Activated T-cell treated with anti-CD3 and anti-CD28 coated beads, Interleukin-2, amount 50 U/mL, for 4 hours (primary cell): ENCODE data around the gene TRIM25. TPM values are rescaled to one million over a fixed set of nuclear protein-coding genes. Genes with fewer than 3 reads are reported as not detected.

Experiments
- ATAC-seq, 2 donors: fragments of 200-7000 bp; cut with Tn5 transposase; one replicate each; pipeline ENCODE4 v1.10.0; 2021
- DNase-seq: peaks from one replicate; pipeline ENCODE4 v3.0.0-alpha.2; 2020
- H3K27me3 Mint-ChIP-seq: one replicate; pipeline ENCODE4 v1.8.0; 2021; ENCODE audit warnings: low read depth, mixed read lengths
- H3K36me3 Mint-ChIP-seq: one replicate; pipeline ENCODE4 v1.8.0; 2022; ENCODE audit warnings: mixed read lengths; ENCODE audit not compliant: insufficient read depth
- H3K4me1 Mint-ChIP-seq: one replicate; pipeline ENCODE4 v1.8.0; 2021; ENCODE audit warnings: low read depth, mixed read lengths
- H3K4me3 Mint-ChIP-seq: one replicate; pipeline ENCODE4 v1.8.0; 2021; ENCODE audit warnings: mild to moderate bottlenecking, moderate library complexity, mixed read lengths
- H3K9me3 Mint-ChIP-seq: one replicate; pipeline ENCODE4 v1.8.0; 2021; ENCODE audit warnings: mixed read lengths
- total RNA-seq, 3 donors: library from RNA; stranded (reverse); gene quantifications; one replicate each; pipeline ENCODE4 v1.2.1, GENCODE V29; 2021

Gene TRIM25
- total RNA-seq, 3 donors from 2014 or later: 52.4 to 66.7 (median 61.2) TPM

DNA sequence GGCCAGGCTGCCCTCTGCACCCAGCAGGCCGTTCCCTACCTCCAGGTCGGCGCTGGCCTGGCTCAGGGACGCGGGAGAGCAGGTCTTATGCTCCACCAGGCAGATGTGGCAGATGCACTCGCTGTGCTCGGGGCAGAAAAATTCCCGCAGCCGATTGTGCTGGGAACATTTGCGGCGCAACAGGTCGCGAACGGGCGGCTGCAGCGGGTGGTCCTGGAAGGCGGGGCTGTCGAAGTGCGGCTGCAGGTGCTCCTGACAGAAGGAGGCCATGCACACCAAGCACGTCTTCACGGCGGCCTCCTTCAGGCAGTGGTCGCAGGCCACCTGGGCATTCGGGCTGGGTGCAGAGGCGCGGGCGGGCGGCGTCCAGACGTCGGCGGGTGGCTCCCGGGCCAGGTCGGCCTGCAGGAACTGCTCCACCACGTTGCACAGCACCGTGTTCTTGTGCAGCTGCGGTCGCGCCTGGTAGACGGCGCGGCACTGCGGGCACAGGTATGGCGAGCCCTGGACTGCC is 439 bp downstream of the TRIM25 start:
- Mint-ChIP-seq H3K4me1 (peaks cover 61% of the 10 kb centered on the region), H3K36me3 (peaks cover 11% of the 10 kb centered on the region), H3K9me3 (peaks cover 10% of the 10 kb centered on the region), H3K27me3 (no peaks in the 10 kb centered on the region), H3K4me3 (peak overlapping the region; percentile 97)
- DNase-seq: no peak
- peak; percentile 36 to 46 for ATAC-seq

DNA sequence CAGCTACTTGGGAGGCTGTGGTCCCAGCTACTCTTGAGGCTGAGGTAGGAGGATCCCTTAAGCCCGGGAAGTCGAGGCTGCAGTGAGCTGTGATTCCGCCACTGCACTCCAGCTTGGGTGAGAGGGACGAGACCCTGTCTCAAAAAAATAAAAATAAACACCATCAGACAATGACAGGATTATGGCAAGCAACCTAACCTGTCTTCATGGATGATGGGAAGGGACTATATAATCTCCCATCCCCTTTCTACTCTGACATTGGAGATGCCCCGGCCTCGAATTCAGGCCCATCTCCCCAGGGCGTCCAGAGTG is 893 bp downstream of the TRIM25 start:
- ATAC-seq: no peak
- H3K36me3 Mint-ChIP-seq: peaks cover 16% of the 10 kb centered on the region
- H3K4me1 Mint-ChIP-seq: peaks cover 65% of the 10 kb centered on the region
- DNase-seq: no peak
- H3K4me3 Mint-ChIP-seq: peak overlapping the region; percentile 97
- H3K9me3 Mint-ChIP-seq: peaks cover 9% of the 10 kb centered on the region
- no peaks in the 10 kb centered on the region for H3K27me3 Mint-ChIP-seq

DNA sequence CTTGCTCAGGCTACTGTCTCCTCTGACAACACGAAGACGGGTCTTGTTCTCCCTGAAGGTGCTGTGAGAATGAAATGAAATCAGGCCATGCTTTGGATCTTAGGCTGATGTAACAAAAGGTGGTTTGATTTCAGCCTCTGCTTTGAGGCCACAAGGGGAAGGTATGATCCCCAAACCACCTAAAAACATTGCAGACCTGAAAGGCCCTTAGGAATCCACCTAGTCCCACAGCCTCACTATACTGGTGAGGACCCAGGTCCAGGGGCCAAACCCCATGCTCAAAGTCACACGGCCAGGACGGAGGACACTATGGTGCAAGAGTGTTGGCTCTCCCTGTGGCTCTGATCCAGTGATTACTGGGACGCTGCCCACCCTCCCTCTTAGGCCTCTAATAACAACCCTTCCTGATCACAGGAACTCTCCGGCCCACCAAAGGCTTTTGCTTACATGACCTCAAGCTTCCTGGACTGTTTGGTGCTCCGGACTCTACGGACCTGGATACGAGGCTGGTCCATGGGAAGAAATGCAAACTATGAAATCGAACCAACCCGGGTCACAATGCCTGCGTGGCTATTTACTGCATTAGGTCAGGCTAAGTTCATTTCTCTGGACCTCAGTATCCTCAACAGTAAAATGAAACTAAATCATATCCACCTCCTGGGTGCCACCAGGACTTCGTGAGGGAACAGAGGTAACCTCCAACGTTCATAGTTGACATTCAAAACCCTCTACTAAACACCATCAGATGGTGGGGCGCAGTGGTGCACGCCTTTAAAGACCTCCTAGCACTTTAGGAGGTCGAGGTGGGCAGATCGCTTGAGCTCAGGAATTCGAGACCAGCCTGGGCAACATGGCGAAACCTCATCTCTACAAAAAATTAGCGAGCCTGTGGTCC is 1.5 kb downstream of the TRIM25 start:
- H3K27me3 Mint-ChIP-seq: no peaks in the 10 kb centered on the region
- H3K4me1 Mint-ChIP-seq: peaks cover 65% of the 10 kb centered on the region
- DNase-seq: no peak
- no peak for ATAC-seq
- H3K36me3 Mint-ChIP-seq: peaks cover 20% of the 10 kb centered on the region
- H3K9me3 Mint-ChIP-seq: peaks cover 4% of the 10 kb centered on the region
- peak overlapping the region; percentile 97 for H3K4me3 Mint-ChIP-seq

DNA sequence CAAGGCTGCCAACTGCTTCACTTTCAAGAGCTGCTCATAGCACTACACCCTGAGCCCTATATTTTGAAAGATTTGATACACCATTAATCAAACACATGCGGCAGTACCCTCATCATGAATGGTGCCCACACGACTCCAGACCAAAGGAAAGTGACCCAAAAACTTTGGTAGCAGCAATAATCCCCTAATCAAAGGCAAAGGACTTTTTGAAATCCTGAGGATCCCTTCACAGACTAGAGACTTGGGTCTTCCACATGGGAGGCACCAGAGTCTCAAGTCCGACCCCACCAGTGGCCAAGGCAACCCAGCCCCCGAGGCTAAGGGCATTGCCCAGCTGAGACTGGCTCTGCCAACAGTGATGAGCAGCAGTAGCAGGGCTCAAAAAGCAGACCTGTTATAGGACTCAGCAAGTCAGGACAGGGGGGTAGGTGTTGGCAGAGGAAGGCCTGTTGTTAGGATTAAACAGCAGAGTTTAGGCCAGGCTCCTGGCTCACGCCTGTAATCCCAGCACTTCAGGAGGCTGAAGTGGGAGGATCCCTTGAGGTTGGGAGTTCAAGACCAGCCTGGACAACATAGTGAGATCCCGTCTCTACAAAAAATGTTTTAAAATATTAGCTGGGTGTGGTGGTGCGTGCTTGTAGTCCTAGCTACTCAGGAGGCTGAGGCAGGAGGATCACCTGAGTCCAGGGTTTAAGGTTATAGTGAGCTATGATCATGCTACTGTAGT is 3.2 kb downstream of the TRIM25 start:
- Mint-ChIP-seq H3K36me3 (peaks cover 31% of the 10 kb centered on the region), H3K9me3 (no peaks in the 10 kb centered on the region), H3K27me3 (no peaks in the 10 kb centered on the region), H3K4me3 (peak overlapping the region; percentile 97), H3K4me1 (peaks cover 60% of the 10 kb centered on the region)
- DNase-seq: no peak
- ATAC-seq: no peak

DNA sequence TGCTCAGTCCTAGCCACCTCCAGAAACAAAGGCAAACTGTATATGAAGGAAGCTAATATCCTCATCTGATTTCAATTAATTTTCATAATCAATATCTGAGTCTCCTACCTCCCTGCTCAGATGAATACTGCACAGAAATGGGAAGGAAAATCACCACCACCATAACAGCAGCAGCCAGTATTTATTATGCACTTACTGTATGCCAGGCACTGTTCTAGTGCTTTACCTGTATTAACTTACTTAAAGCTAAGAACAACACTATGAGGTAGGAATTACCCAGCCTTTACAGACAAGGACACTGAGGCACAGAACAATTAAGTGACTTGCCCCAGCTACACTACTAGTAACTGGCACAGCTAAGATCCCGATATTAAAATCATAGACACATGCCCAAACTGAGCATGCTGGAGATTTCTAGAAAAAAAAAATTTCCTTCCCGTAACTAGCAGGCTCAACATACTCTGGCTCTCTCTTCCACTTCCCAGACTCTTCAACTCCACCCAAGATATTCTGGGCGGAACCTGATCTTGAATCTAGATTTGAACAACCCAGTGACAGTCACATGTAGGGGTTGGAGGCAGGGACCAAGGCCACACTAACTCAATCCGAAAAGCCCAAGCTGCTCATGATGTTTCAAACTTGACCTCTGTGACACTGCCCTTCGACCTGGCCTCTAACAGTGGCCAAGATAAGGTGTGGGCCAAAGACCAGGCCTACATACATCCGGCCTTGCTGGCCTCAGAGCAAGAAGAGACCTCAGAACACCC is 3.9 kb downstream of the TRIM25 start:
- H3K27me3 Mint-ChIP-seq: no peaks in the 10 kb centered on the region
- peaks cover 31% of the 10 kb centered on the region for H3K36me3 Mint-ChIP-seq
- no peaks in the 10 kb centered on the region for H3K9me3 Mint-ChIP-seq
- H3K4me1 Mint-ChIP-seq: peaks cover 53% of the 10 kb centered on the region
- H3K4me3 Mint-ChIP-seq: peak overlapping the region; percentile 97
- DNase-seq (no peak), ATAC-seq (no peak)

DNA sequence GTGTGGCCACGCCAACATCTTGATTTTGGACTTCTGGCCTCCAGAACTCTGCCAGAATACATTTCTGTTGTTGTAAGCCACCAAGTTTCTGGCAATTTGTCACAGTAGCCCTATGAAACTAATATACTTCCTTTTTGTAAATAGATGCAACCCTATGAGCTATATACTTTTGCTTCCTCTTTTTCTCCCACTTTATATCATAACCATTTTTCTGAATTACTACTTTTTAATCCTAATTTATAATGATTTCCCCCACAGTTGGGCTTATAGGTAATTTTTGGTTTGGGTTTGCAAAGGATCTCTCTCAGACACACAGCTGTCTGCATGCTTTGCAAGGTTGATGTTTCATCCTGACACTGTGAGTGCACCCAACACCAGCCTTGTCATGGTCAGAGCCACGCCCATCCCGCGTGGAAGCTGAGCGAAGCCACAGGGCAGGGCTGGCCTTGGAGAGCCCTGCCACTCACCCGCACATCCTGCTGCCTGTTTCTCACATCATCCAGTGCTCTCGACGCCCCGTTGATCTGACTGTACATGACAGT is 5.8 kb downstream of the TRIM25 start:
- Mint-ChIP-seq H3K27me3 (no peaks in the 10 kb centered on the region), H3K4me1 (peaks cover 52% of the 10 kb centered on the region), H3K36me3 (peaks cover 45% of the 10 kb centered on the region), H3K9me3 (no peaks in the 10 kb centered on the region), H3K4me3 (peak overlapping the region; percentile 46)
- ATAC-seq (peak; percentile 59 to 61), DNase-seq (no peak)

DNA sequence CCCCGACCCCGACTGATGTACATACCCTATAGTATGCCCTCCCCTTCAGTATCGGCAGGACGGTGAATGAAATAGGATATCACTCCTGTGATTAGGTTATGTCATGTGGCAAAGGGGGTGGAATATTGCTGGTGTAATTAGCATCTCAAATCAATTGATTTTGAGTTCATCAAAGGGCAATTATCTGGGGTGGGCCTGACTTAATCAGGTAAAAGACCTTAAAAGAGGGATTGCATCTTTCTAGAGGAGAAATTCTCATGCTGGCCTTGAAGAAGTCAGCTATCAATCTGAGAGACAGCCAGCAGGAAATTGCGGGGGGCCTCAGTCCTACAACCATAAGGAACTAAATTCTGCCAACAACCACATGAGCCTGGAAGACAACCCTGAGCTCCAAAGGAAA is 10.3 kb downstream of the TRIM25 start:
- Mint-ChIP-seq H3K36me3 (peaks cover 60% of the 10 kb centered on the region), H3K4me1 (peaks cover 23% of the 10 kb centered on the region)

DNA sequence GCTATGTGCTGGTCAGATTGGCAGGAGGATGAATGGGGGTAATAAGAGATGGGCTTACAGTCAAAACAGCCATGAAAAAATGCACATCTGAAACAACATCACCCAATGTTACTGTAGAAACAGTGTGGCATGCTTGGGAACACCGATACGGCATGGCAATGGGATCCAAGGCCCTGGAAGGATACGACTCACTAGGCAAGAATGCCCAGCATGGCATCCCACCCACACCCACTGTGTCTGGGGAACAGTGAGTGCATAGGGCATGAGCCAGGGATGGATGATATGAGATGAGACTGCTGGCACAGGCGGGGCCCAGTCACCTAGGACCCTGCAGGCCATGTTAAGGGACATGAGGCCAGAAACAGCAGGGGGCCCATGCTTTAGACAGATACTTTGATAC is 11.5 kb downstream of the TRIM25 start:
- ATAC-seq (no peak), DNase-seq (no peak)
- peaks cover 15% of the 10 kb centered on the region for H3K4me1 Mint-ChIP-seq
- H3K9me3 Mint-ChIP-seq: no peaks in the 10 kb centered on the region
- H3K36me3 Mint-ChIP-seq: peaks cover 61% of the 10 kb centered on the region
- H3K4me3 Mint-ChIP-seq: no peak overlapping the region
- H3K27me3 Mint-ChIP-seq: no peaks in the 10 kb centered on the region

More for the DNA sequence above, 10.3 kb downstream of the TRIM25 start:
- Mint-ChIP-seq H3K27me3 (no peaks in the 10 kb centered on the region), H3K4me3 (no peak overlapping the region), H3K9me3 (no peaks in the 10 kb centered on the region)
- ATAC-seq (no peak), DNase-seq (no peak)

DNA sequence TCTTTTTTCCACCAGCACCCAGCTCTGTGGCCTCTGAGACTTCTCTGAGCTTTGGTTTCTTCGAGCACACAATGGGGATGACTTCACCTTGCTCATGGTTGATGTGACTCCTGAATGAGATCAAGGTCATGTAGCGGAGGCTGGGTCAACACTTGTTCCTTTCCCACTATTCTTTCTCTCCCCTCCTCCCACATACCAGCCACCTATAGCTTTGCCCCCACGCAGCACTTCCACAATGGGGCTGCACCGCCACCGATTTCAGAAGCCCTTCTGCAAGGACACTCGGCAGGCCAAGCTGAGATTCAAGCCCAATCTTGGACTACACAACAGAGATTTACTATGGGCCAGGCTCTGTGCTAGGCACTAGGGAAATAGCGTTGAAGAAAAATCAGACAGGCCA is 14.4 kb downstream of the TRIM25 start:
- H3K9me3 Mint-ChIP-seq: no peaks in the 10 kb centered on the region
- no peak for DNase-seq
- H3K4me3 Mint-ChIP-seq: no peak overlapping the region
- no peak for ATAC-seq
- no peaks in the 10 kb centered on the region for H3K27me3 Mint-ChIP-seq
- peaks cover 5% of the 10 kb centered on the region for H3K4me1 Mint-ChIP-seq
- peaks cover 61% of the 10 kb centered on the region for H3K36me3 Mint-ChIP-seq

DNA sequence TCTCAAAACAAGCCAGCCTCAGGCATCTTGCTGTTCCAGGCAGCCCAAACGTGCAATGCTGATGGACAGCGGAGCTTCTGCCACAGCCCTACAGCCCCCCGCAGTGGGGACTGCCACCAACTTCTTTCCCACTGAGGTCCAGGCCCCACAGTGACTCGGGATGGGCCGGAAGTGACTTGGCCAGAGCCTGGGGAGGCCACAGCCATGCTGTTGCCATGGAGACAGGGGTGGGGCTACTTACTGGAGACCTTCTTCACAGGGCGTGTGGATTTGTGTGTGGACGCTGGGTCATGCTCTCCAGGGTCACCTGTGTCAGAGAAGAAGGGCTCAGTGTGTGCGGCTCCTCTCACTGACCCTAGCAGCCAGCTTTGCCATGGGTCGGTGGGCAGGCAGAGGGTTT is 15.0 kb downstream of the TRIM25 start:
- Mint-ChIP-seq H3K9me3 (no peaks in the 10 kb centered on the region), H3K4me3 (no peak overlapping the region), H3K4me1 (peaks cover 1% of the 10 kb centered on the region), H3K36me3 (peaks cover 58% of the 10 kb centered on the region), H3K27me3 (no peaks in the 10 kb centered on the region)
- no peak for ATAC-seq
- DNase-seq: no peak

DNA sequence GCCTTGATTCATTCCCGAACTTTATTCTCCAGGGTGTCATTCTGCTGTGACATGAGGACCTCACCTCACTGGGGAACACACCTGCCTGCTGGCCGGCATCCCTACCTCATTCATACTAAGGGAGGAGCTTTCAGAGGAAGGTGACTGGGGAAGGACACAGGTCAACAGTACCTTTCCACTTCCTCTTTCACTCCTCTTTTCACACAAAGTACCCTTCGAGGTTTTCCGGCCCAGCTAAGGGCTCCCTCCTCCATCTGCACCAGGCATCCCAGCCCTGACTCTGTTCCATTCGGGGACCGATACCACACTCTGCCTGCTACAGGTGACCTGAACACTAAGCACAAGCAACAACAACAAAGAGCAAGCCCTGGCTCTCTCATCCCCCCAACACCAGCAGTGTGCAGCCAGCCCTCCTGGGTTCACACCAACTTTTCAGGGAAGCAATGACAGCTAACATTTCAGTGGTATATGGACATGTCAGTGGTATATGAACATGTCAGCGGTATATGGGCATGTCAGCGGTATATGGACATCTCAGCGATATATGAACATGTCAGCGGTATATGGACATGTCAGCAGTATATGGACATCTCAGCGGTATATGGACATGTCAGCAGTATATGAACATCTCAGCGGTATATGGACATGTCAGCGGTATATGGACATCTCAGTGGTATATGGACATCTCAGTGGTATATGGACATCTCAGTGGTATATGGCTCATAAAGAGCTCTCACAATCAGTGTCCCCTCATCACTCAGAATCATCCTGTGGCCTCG is 16.0 kb downstream of the TRIM25 start:
- H3K4me3 Mint-ChIP-seq: no peak overlapping the region
- DNase-seq (no peak), ATAC-seq (no peak)
- H3K36me3 Mint-ChIP-seq: peaks cover 62% of the 10 kb centered on the region
- peaks cover 1% of the 10 kb centered on the region for H3K4me1 Mint-ChIP-seq
- H3K27me3 Mint-ChIP-seq: no peaks in the 10 kb centered on the region
- H3K9me3 Mint-ChIP-seq: no peaks in the 10 kb centered on the region

DNA sequence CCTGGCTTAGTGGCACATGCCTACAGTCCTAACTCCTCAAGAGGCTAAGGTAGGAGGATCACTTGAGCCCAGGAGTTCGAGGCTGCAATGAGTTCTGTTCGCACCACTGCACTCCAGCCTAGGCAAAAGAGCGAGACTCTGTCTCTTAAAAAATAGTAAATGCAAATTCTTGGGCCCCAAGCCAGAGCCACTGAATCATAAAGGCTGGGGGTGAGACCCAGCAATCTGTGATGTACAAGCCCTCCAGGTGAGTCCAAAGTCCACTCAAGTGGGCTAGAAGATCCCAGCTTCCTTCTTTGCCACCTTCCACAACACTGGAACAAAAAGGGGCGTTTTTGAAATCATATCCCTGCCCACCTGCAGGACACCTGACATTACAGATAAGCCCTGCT is 16.9 kb downstream of the TRIM25 start:
- DNase-seq: no peak
- Mint-ChIP-seq H3K4me3 (no peak overlapping the region), H3K36me3 (peaks cover 65% of the 10 kb centered on the region), H3K4me1 (peaks cover 4% of the 10 kb centered on the region), H3K9me3 (no peaks in the 10 kb centered on the region), H3K27me3 (no peaks in the 10 kb centered on the region)
- ATAC-seq: no peak

DNA sequence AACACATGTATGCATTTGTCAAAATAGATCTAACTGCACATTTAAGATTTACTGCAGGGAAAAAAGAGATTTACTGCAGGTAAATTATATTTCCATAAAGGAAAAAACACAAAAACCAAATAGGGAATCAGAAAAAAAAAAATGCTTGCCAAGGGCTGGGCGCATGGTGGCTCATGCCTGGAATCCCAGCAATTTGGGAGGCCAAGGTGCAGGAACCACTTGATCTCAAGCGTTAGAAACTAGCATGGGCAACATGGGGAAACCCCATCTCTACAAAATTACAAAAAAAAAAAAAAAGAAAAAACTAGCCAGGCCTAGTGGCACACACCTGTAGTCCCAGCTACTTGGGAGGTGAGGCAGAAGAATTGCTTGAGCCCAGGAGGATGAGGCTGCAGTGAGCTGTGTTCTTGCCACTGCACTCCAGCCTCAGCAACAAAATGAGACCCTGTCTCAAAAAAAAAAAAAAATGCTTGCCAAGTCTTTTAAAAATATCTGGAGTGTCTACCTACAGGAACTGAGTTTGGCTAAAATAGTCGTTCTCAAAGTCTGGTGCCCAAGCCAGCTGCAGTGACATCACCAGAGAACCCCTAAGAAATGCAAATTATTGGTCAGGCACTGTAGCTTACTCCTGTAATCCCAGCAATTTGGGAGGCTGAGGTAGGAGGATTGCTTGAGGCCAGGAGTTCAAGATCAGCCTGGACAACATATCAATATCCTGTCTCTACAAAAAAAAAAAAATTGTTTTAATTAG is 17.5 kb downstream of the TRIM25 start:
- Mint-ChIP-seq H3K36me3 (peaks cover 60% of the 10 kb centered on the region), H3K27me3 (no peaks in the 10 kb centered on the region), H3K4me3 (no peak overlapping the region), H3K4me1 (peaks cover 4% of the 10 kb centered on the region), H3K9me3 (no peaks in the 10 kb centered on the region)
- ATAC-seq (no peak), DNase-seq (no peak)
